ENCODE results near the gene ATAD3C. TPM values are rescaled to one million over a fixed set of nuclear protein-coding genes. Genes with fewer than 3 reads are reported as not detected.

The ATAD3C gene
- total RNA-seq, 1 donor from 2014 or later = not detected

- no peaks in the 10 kb centered on the region for H3K9me3 ChIP-seq (ENCODE audit: low read depth)
- H3K4me2 ChIP-seq = peak overlapping the region; percentile 89
- H3K4me3 ChIP-seq = peak overlapping the region; percentile 62
- Mint-ChIP-seq H3K27ac (no peak overlapping the region), H3K4me3 (peak overlapping the region; percentile 85), H3K36me3 (no peaks in the 10 kb centered on the region), H3K27me3 (ENCODE audit: insufficient read depth, low read depth) (peaks cover 10% of the 10 kb centered on the region), H3K9me3 (no peaks in the 10 kb centered on the region), H3K4me1 (peaks cover 30% of the 10 kb centered on the region)
- peaks cover 43% of the 10 kb centered on the region for H3K4me1 ChIP-seq
- TF ChIP-seq EZH2phosphoT487 (IDR thresholded peaks at IDR 0.05) (no peak), EZH2 (IDR thresholded peaks at IDR 0.05) (no peak), CTCF (IDR thresholded peaks at IDR 0.05) (no peak)
- no peaks in the 10 kb centered on the region for H3K36me3 ChIP-seq
- peaks cover 48% of the 10 kb centered on the region for H3F3A ChIP-seq (ENCODE audit: low read depth)
- DNase-seq (ENCODE audit: low spot score) = no peak
- H3K27ac ChIP-seq = no peak overlapping the region
- no peaks in the 10 kb centered on the region for H3K79me2 ChIP-seq (ENCODE audit: low read depth)
- peaks cover 35% of the 10 kb centered on the region for H3K27me3 ChIP-seq
- H3K9ac ChIP-seq = no peak overlapping the region
- H2AFZ ChIP-seq (replicated peaks) = no peak overlapping the region
- peaks cover 7% of the 10 kb centered on the region for H4K20me1 ChIP-seq (ENCODE audit: low read depth)
Measured at GRCh38 chr1:1435911-1436629, 13.4 kb upstream of the ATAD3C start.

- Mint-ChIP-seq H3K36me3 (no peaks in the 10 kb centered on the region), H3K4me1 (peaks cover 27% of the 10 kb centered on the region), H3K4me3 (peak overlapping the region; percentile 85), H3K27me3 (ENCODE audit: insufficient read depth, low read depth) (peaks cover 10% of the 10 kb centered on the region), H3K27ac (no peak overlapping the region), H3K9me3 (no peaks in the 10 kb centered on the region)
- Histone ChIP-seq H3K79me2 (ENCODE audit: low read depth) (no peaks in the 10 kb centered on the region), H4K20me1 (ENCODE audit: low read depth) (peaks cover 7% of the 10 kb centered on the region), H3K27me3 (peaks cover 35% of the 10 kb centered on the region), H3K36me3 (no peaks in the 10 kb centered on the region), H3F3A (ENCODE audit: low read depth) (peaks cover 45% of the 10 kb centered on the region), H3K27ac (no peak overlapping the region), H3K9me3 (ENCODE audit: low read depth) (no peaks in the 10 kb centered on the region), H3K4me3 (no peak overlapping the region), H3K4me2 (peak overlapping the region; percentile 89), H3K9ac (no peak overlapping the region), H3K4me1 (peaks cover 37% of the 10 kb centered on the region), H2AFZ (replicated peaks) (no peak overlapping the region)
- TF ChIP-seq CTCF (IDR thresholded peaks at IDR 0.05) = no peak
- TF ChIP-seq EZH2phosphoT487 (IDR thresholded peaks at IDR 0.05) = no peak
- TF ChIP-seq EZH2 (IDR thresholded peaks at IDR 0.05) = no peak
- no peak for DNase-seq (ENCODE audit: low spot score)
Measured at GRCh38 chr1:1436630-1437032, 12.9 kb upstream of the ATAD3C start.

- peaks cover 38% of the 10 kb centered on the region for H3F3A ChIP-seq (ENCODE audit: low read depth)
- no peaks in the 10 kb centered on the region for H3K36me3 ChIP-seq
- H3K36me3 Mint-ChIP-seq = no peaks in the 10 kb centered on the region
- H3K9me3 Mint-ChIP-seq = no peaks in the 10 kb centered on the region
- H3K9ac ChIP-seq = no peak overlapping the region
- peaks cover 11% of the 10 kb centered on the region for H3K27me3 Mint-ChIP-seq (ENCODE audit: insufficient read depth, low read depth)
- H3K4me2 ChIP-seq = no peak overlapping the region
- peaks cover 31% of the 10 kb centered on the region for H3K4me1 ChIP-seq
- DNase-seq (ENCODE audit: low spot score) = no peak
- H3K9me3 ChIP-seq (ENCODE audit: low read depth) = no peaks in the 10 kb centered on the region
- no peak overlapping the region for H2AFZ ChIP-seq (replicated peaks)
- H3K79me2 ChIP-seq (ENCODE audit: low read depth) = no peaks in the 10 kb centered on the region
- H3K27me3 ChIP-seq = peaks cover 35% of the 10 kb centered on the region
- peaks cover 22% of the 10 kb centered on the region for H3K4me1 Mint-ChIP-seq
- H3K4me3 ChIP-seq = no peak overlapping the region
- H3K27ac Mint-ChIP-seq = no peak overlapping the region
- no peak overlapping the region for H3K4me3 Mint-ChIP-seq
- TF ChIP-seq EZH2 (IDR thresholded peaks at IDR 0.05) = no peak
- no peak for TF ChIP-seq EZH2phosphoT487 (IDR thresholded peaks at IDR 0.05)
- no peak for TF ChIP-seq CTCF (IDR thresholded peaks at IDR 0.05)
- H3K27ac ChIP-seq = no peak overlapping the region
- peaks cover 7% of the 10 kb centered on the region for H4K20me1 ChIP-seq (ENCODE audit: low read depth)
Measured at GRCh38 chr1:1437033-1437903, 12.2 kb upstream of the ATAD3C start.

All from neural progenitor cell (in vitro differentiated cells).